Cerebellar nuclear complex (tissue), 1 donor: ENCODE measurements around the gene ENDOV.
"Not testable (repeated sequence)": the region's sequence is repeated elsewhere in the genome, so short reads cannot be mapped to it uniquely, and the experiment has no call there.

Experiments
- DNase-seq, 2 experiments: peaks; one replicate each; lab custom pipeline; 2025; lab: John Stamatoyannopoulos, UW

ENDOV gene

DNA sequence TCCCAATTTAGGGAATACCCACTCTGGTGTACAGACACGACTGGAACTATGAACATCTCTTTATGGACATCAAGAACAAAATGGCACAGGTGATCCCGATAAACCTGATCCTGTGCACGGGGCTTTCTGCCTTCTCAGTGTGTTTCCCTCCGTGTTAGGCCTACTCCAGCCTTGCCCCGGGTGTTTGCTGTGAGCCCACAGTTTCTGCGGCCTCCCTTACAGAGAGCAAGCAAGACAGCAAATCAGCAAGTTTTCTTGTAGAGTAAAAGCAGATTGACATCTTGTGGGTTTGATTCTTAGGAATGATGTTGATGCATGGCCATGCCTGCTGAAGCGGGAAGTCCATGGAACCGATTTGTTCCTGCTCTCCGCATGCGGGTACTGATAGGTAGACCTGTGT, 26.4 kb upstream of the ENDOV start:
- no peak for DNase-seq

DNA sequence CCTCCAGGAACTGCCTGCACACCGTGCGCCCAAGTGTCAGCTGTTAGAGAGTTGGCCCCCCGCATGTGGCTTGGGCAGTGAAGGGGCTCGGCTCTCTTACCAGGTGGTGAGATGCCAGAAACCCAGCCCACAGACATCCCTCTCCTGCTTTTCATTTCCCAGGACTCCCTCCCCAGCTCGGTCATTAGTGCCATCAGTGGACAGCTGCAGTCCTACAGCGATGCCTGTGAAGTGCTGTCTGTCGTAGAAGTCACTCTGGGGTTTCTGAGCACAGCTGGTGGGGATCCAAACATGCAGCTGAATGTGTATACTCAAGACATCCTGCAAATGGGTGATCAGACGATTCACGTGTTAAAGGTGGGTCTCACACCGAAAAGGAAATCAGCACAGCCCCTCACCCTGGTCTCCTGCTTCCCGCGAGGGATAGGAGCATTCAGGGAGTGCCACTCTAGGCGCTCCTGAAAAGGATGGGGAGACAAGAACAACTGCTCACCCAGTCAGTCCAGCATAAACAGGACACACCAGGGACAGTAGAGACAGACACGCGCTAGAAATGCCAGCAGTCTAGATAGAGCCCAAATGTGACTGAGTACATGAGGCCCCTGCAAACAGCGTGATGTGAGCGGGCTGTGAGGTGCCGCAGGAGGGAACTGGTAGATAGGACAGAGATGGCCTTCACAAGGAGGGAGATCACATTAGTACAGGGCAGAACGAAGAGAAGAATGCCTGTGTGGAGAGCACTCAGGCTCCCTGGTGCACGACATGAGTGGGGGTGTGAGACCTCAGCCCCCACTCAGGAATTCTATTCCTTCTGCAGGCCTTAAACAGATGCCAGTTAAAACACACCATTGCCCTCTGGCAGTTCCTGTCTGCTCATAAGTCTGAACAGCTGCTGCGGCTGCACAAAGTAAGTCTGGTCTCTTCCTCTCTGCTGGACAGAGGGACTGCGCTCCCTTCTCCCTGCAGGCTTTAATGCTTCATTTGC, 25.7 kb upstream of the ENDOV start:
- no peak for DNase-seq

DNA sequence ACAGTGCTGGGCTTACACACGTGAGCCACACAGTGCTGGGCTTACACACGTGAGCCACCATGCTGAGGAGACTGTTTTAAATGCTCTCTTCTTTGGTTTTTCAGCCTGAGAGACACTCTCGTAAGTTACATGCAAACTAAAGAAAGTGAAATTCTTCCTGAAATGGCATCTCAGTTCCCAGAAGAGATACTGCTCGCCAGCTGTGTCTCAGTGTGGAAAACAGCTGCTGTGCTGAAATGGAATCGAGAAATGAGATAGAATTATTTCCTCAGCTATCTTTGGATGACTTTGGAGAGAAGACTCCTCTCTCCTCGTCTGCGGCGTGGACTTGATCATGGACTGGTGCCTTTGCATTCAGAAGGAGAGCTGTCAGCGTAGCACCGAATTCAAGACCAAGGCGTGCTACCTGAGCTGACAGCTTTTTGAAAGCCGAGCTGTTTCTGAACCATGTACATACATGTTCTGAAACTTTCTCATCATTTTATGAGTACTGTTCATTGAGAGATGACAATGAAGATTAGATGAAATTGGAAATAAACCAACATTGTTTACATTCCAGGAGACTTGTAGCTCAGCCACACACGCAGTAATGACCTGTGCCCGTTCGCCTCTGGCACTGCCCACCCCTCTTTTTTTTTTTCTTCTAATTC, 21.6 kb upstream of the ENDOV start:
- DNase-seq = no peak

GRCh38 chr17:80393961-80394360, 21.0 kb upstream of the ENDOV start:
- DNase-seq = no peak

DNA sequence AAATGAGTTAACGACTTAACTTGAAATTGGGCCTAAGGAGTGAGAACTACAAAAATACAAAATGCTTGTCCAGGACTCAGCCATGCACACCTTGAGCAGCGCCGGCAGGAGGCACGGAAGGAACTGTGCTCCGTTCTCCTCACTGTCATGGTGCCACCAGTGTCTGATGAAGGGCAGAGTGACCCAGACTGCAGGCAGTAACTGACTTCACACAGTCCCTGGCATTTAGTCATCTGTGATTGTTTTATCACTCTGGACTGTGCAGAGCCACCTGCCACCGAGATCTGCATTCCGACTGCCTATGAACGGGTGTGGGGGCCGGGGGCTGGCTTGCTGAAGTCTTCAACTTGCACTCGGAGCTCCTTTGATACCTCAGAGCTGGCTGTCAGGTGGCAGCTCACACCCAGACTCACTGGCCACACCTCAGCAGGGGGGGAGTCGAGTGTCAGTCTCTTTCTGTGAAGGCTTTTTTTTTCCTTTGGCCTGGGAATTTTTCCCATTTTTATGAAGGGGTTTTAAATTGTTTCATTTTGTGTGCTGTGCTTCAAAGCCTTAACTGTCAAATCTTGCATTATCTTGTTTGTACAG, 20.2 kb upstream of the ENDOV start:
- no peak for DNase-seq

- DNase-seq = no peak
These were observed 19.4 kb upstream of the ENDOV start for GRCh38 chr17:80395402-80396151.

DNA sequence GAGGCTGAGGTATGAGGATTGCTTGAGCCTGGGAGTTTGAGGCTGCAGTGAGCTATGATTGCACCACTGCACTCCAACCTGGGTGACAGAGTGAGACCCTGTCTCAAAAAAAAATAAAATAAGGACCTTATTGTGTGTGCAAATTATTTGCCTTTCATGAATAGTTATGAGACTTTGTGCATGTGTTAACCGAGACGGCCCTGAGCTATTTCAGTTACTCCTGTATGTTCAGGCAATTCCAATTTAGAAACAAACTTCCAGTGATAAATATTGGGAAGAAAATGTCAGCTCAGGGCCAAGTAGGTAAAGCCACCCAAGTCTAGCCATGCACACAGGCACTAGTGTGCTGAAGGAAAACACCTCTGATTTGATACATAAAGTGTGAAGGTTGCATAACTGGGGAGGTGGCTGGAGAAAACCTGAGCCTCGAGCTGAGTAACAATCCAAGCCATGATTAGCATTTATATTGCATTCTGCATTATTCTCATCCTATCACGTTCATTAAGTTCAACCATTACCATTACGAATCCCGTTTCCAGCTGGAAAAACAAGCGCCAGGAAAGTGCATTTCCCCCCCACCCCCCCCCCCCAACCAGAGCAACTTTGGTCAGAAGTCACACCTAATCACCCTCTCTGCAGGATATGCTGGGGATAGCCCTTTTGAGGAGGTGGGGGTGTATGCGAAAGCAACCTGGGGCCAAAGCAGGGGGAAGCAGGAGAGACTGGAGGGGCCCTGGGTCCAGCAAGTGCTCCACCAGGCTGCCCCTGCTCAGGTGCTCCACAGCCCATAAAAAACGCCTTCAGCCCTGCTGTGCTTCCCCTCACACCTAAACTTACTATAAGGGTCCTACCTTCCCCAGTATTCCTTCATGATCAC, 18.6 kb upstream of the ENDOV start:
- no peak for DNase-seq

GRCh38 chr17:80397034-80397387, 18.0 kb upstream of the ENDOV start:
- no peak for DNase-seq

DNA sequence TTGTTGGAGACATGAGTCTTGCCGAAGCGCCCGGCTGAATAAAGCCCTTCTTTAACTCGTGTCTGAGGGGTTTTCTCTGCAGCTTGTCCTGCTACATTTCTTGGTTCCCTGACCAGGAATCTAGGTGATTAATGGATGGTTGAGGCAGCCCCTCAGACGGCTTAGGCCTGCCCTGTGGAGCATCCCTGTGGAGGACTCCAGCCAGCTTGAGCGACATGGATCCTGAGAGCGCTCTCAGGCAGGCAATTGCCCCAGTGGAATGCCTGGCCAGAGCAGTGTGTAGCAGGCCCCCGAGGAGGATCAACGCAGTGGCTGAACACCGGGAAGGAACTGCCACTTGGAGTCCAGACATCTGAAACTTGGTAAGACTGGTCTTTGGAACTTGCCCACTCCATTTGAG, 17.3 kb upstream of the ENDOV start:
- no peak for DNase-seq

GRCh38 chr17:80401086-80401485, 13.9 kb upstream of the ENDOV start:
- DNase-seq = not testable (repeated sequence)

GRCh38 chr17:80402102-80402501, 12.9 kb upstream of the ENDOV start:
- DNase-seq = not testable (repeated sequence)

DNA sequence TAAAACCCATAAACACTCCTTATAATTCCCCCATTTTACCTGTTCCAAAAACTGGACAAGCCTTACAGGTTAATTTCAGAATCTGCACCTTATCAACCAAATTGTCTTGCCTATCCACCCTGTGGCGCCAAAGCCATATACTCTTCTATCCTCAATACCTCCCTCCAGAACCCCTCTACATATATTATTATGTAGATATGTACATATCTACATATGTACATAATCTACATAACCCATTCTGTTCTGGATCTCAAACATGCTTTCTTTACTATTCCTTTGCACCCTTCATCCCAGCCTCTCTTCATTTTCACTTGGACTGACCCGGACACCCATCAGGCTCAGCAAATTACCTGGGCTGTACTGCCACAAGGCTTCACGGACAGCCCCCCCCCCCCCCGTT, 12.0 kb upstream of the ENDOV start:
- no peak for DNase-seq

GRCh38 chr17:80406146-80406545, 8.8 kb upstream of the ENDOV start:
- DNase-seq = no peak

DNA sequence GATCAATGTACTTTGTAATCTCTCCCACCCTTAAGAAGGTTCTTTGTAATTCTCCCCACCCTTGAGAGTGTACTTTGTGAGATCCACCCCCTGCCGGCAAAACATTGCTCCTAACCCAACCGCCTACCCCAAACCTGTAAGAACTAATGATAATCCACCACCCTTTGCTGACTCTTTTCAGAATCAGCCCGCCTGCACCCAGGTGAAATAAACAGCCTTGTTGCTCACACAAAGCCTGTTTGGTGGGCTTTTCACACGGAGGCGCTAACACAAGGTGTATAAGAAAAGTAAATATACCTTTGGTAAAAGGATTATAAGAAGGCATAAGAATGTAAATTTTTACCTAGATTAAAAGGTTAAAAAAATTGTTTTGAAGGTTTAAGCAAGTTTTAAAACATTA, 7.0 kb upstream of the ENDOV start:
- not testable (repeated sequence) for DNase-seq

DNA sequence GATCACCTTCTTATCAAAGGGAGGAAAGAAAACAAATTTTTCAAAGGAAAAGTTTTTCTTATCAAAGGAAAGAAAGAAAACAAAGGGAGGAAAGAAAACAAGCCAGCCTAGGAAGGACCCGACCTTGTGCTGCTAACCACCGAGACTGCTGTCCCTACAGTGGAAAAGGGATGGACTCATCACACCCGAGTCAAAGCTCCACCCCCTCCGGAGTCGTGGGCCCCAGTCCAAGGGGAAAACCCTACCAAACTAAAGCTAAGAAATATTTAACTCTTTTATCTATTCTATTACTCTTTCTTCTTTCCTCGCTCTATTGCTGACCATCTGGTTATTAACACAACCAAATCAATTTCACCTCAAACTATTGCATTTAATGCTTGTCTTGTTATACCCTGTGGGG, 6.1 kb upstream of the ENDOV start:
- DNase-seq = no peak

DNA sequence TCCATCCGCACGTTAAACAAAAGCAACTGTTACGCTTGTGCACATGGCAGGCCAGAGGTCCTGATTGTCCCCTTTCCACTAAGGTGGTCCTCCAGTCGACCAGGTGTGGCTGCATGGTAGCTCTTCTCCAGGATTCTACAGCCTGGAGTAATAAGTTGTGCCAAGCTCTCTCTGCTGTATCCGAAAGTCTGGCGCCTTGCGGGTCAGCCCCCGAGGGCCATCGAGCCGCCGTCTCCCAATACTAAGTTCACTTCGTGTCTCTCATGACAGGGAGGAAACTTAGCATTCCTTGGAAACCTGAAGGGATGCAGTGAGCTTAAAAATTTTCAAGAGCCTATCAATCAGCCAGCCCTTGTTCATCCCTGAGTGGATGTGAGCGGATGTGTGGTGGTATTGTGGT, 5.3 kb upstream of the ENDOV start:
- no peak for DNase-seq

DNA sequence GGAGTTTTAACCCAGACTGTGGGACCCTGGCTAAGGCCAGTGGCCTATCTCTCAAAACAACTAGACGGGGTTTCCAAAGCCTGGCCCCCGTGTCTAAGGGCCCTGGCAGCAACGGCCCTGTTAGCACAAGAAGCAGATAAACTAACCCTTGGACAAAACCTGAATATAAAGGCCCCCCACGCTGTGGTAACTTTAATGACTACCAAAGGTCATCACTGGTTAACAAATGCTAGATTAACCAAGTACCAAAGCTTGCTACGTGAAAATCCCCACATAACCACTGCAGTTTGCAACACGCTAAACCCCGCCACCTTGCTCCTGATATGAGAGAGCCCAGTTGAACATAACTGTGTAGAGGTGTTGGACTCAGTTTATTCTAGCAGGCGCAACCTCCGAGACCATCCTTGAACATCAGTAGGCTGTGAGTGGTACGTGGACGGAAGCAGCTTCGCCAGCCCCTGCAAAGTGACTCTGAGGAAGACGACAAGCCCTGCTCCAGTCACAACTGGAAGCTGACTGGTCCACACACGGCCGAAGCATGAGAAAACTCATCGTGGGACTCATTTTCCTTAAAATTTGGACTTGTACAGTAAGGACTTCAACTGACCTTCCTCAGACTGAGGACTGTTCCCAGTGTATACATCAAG, 4.4 kb upstream of the ENDOV start:
- not testable (repeated sequence) for DNase-seq

DNA sequence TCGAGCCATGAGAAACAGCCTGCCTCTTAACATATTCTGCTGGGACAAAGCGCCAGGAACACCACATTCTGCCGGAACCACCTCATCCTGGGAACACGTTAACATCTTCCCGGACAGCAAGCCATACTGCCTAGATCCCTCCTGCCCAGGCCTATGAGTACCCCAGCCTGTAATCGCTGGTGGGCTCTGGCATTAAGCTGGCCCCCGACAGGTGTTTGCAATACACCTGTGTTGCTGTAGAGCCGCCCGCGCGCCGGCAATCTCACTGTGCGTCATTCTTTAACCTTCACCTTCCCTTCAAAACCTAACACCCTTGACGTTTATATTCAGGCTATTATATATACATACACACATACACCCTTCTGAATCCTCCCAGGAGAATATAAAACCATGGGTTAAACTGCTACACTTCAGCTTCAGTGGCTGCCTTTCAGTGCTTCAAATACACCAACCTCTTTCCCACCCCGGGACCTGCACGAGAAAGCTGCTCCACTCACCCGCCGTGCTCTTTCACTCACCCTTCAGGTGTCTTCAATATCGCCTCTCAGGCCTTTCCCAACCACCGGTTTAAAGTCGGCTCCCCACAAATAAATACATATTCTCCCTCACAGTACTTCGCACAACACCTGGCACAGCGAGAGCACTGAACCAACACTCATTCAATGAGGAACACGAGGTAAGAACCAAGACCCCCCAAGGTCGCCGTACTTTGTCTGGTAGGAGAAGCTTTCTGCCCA, 1.0 kb upstream of the ENDOV start:
- DNase-seq = no peak

DNA sequence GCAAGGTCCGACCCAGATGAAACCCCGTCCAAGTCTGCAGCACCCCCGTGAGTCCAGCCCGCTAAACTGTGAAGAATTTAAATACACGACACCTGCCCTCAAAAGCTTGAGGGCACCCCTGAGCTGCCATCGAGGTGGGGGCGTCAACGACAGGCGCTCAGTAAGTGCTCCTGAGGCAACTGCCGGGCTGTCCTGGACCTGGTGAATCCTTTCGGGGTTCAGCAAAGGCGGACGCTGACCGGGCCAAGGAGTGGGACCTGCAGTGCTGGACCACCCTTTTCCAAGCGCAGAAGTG, 512 bp upstream of the ENDOV start:
- DNase-seq = no peak

GRCh38 chr17:80415626-80416137, 715 bp downstream of the ENDOV start:
- no peak for DNase-seq
